Measurements from ENCODE around the gene FXYD6. TPM values are rescaled to one million over a fixed set of nuclear protein-coding genes. Genes with fewer than 3 reads are reported as not detected.

FXYD6 gene
- total RNA-seq, 1 donor from 2014 or later, result 57.1 TPM

GRCh38 chr11:117834068-117834810, 42.2 kb downstream of the FXYD6 start:
- H3K27ac Mint-ChIP-seq (ENCODE audit: unreplicated experiment), result no peak overlapping the region
- H3K4me1 Mint-ChIP-seq (ENCODE audit: low read depth, unreplicated experiment), result peaks cover 15% of the 10 kb centered on the region
- H3K27me3 Mint-ChIP-seq (ENCODE audit: unreplicated experiment), result peaks cover 4% of the 10 kb centered on the region

GRCh38 chr11:117833401-117833891, 43.0 kb downstream of the FXYD6 start:
- Mint-ChIP-seq H3K27ac (ENCODE audit: unreplicated experiment) (no peak overlapping the region), H3K4me1 (ENCODE audit: low read depth, unreplicated experiment) (peaks cover 12% of the 10 kb centered on the region)

More at GRCh38 chr11:117834068-117834810, 42.2 kb downstream of the FXYD6 start:
- TF ChIP-seq CTCF (IDR thresholded peaks at IDR 0.05; ENCODE audit: partially characterized antibody, unreplicated experiment), result no peak
- Mint-ChIP-seq H3K9me3 (ENCODE audit: unreplicated experiment) (peaks cover 4% of the 10 kb centered on the region), H3K4me3 (ENCODE audit: unreplicated experiment) (no peak overlapping the region), H3K36me3 (ENCODE audit: unreplicated experiment) (no peaks in the 10 kb centered on the region)
- no peak for DNase-seq

GRCh38 chr11:117832511-117832910, 43.9 kb downstream of the FXYD6 start:
- no peak for TF ChIP-seq CTCF (IDR thresholded peaks at IDR 0.05; ENCODE audit: partially characterized antibody, unreplicated experiment)
- no peak for DNase-seq
- Mint-ChIP-seq H3K36me3 (ENCODE audit: unreplicated experiment) (no peaks in the 10 kb centered on the region), H3K27ac (ENCODE audit: unreplicated experiment) (no peak overlapping the region), H3K27me3 (ENCODE audit: unreplicated experiment) (peaks cover 8% of the 10 kb centered on the region), H3K9me3 (ENCODE audit: unreplicated experiment) (peaks cover 4% of the 10 kb centered on the region), H3K4me1 (ENCODE audit: low read depth, unreplicated experiment) (peaks cover 5% of the 10 kb centered on the region), H3K4me3 (ENCODE audit: unreplicated experiment) (no peak overlapping the region)

More at GRCh38 chr11:117833401-117833891, 43.0 kb downstream of the FXYD6 start:
- no peak overlapping the region for H3K4me3 Mint-ChIP-seq (ENCODE audit: unreplicated experiment)
- H3K9me3 Mint-ChIP-seq (ENCODE audit: unreplicated experiment), result peaks cover 4% of the 10 kb centered on the region
- peaks cover 4% of the 10 kb centered on the region for H3K27me3 Mint-ChIP-seq (ENCODE audit: unreplicated experiment)
- DNase-seq, result no peak
- no peak for TF ChIP-seq CTCF (IDR thresholded peaks at IDR 0.05; ENCODE audit: partially characterized antibody, unreplicated experiment)
- H3K36me3 Mint-ChIP-seq (ENCODE audit: unreplicated experiment), result no peaks in the 10 kb centered on the region

- Mint-ChIP-seq H3K4me1 (ENCODE audit: low read depth, unreplicated experiment) (no peaks in the 10 kb centered on the region), H3K27ac (ENCODE audit: unreplicated experiment) (no peak overlapping the region), H3K36me3 (ENCODE audit: unreplicated experiment) (no peaks in the 10 kb centered on the region), H3K27me3 (ENCODE audit: unreplicated experiment) (peaks cover 11% of the 10 kb centered on the region), H3K4me3 (ENCODE audit: unreplicated experiment) (no peak overlapping the region), H3K9me3 (ENCODE audit: unreplicated experiment) (peaks cover 6% of the 10 kb centered on the region)
- no peak for TF ChIP-seq CTCF (IDR thresholded peaks at IDR 0.05; ENCODE audit: partially characterized antibody, unreplicated experiment)
- DNase-seq, result no peak
Measured at GRCh38 chr11:117831661-117832415, 44.6 kb downstream of the FXYD6 start.

All from glutamatergic neuron (in vitro differentiated cells).